CD14-positive monocyte (primary cell): ENCODE measurements around the gene SLK. TPM values are rescaled to one million over a fixed set of nuclear protein-coding genes. Genes with fewer than 3 reads are reported as not detected.

Experiments
- DNase-seq, 3 donors: peaks; one replicate each; pipeline ENCODE4 v3.0.0-alpha.2; 2011 to 2022
- H2AFZ ChIP-seq: 2 replicates; pipeline ENCODE4 v1.6.0; 2012; ENCODE audit warnings: mild to moderate bottlenecking, low read depth, low read length, inconsistent platforms; ENCODE audit not compliant: insufficient read depth, poor library complexity, severe bottlenecking
- H3K27ac ChIP-seq, 2 donors: 1 replicate in 1 of 2; 2 replicates in 1 of 2; pipeline ENCODE4 v1.5.1; 2012 to 2013; ENCODE audit warnings: low read length in 2 of 2, control low read depth in 1 of 2, inconsistent platforms in 1 of 2, low read depth in 1 of 2, mild to moderate bottlenecking in 1 of 2
- H3K27me3 ChIP-seq, 2 donors: one replicate each; pipeline versions ENCODE4 v1.6.0 to v1.6.1; 2011 to 2013; ENCODE audit warnings: low read length in 2 of 2; ENCODE audit not compliant: control insufficient read depth in 2 of 2, insufficient read depth in 2 of 2
- H3K36me3 ChIP-seq, 2 donors: replicated peaks in 1 of 2; 1 replicate in 1 of 2; 2 replicates in 1 of 2; pipeline versions ENCODE4 v1.5.1 to v1.6.1; 2012 to 2013; ENCODE audit warnings: low read length in 2 of 2, control low read depth in 1 of 2, inconsistent platforms in 1 of 2, mild to moderate bottlenecking in 1 of 2; ENCODE audit not compliant: insufficient read depth in 2 of 2, control insufficient read depth in 1 of 2
- H3K4me1 ChIP-seq, 2 donors: 1 replicate in 1 of 2; 2 replicates in 1 of 2; pipeline versions ENCODE4 v1.5.1 to v1.6.1; 2012 to 2013; ENCODE audit warnings: low read length in 2 of 2, control low read depth in 1 of 2, inconsistent platforms in 1 of 2, mild to moderate bottlenecking in 1 of 2, moderate library complexity in 1 of 2; ENCODE audit not compliant: insufficient read depth in 2 of 2, control insufficient read depth in 1 of 2
- H3K4me2 ChIP-seq: replicated peaks from 2 replicates; pipeline ENCODE3; 2012; ENCODE audit warnings: low read length, moderate library complexity, mild to moderate bottlenecking; ENCODE audit not compliant: poor library complexity, severe bottlenecking; ENCODE audit errors: extremely low read depth
- H3K4me3 ChIP-seq, 3 experiments: fragments of 200-600 bp in 1 of 3; sonication (generic) in 1 of 3; replicated peaks in 1 of 3; 1 replicate in 2 of 3; 2 replicates in 1 of 3; pipeline ENCODE4 v1.5.1; 2011 to 2013; ENCODE audit warnings: low read length in 3 of 3, mild to moderate bottlenecking in 3 of 3, control low read depth in 2 of 3, low read depth in 2 of 3, inconsistent platforms in 1 of 3, moderate library complexity in 1 of 3
- H3K79me2 ChIP-seq: 2 replicates; pipeline ENCODE4 v1.6.0; 2012; ENCODE audit warnings: mild to moderate bottlenecking, control low read depth, inconsistent platforms, low read length, moderate library complexity; ENCODE audit not compliant: insufficient read depth
- H3K9ac ChIP-seq: 2 replicates; pipeline ENCODE4 v1.6.0; 2017; ENCODE audit warnings: low read length, mild to moderate bottlenecking; ENCODE audit not compliant: insufficient read depth, poor library complexity, severe bottlenecking
- H3K9me3 ChIP-seq, 2 donors: replicated peaks in 1 of 2; 1 replicate in 1 of 2; 2 replicates in 1 of 2; pipeline versions ENCODE4 v1.5.1 to v1.6.1; 2012 to 2013; ENCODE audit warnings: low read length in 2 of 2, control low read depth in 1 of 2; ENCODE audit not compliant: control insufficient read depth in 1 of 2, insufficient read depth in 1 of 2
- H4K20me1 ChIP-seq: 2 replicates; pipeline ENCODE4 v1.6.0; 2012; ENCODE audit warnings: mild to moderate bottlenecking, low read length, control low read depth, moderate library complexity; ENCODE audit not compliant: insufficient read depth
- H3K27ac Mint-ChIP-seq, 7 donors: one replicate each; pipeline ENCODE4 v1.8.0; 2020; ENCODE audit warnings: mild to moderate bottlenecking in 7 of 7, mixed read lengths in 7 of 7, moderate library complexity in 6 of 7, inconsistent platforms in 2 of 7
- H3K27me3 Mint-ChIP-seq, 3 donors: one replicate each; pipeline ENCODE4 v1.8.0; 2021 to 2022; ENCODE audit warnings: low read depth in 3 of 3, mild to moderate bottlenecking in 3 of 3, mixed read lengths in 3 of 3, moderate library complexity in 3 of 3, inconsistent platforms in 1 of 3
- H3K36me3 Mint-ChIP-seq, 2 donors: one replicate each; pipeline ENCODE4 v1.8.0; 2020; ENCODE audit warnings: mixed read lengths in 2 of 2, inconsistent platforms in 1 of 2, mild to moderate bottlenecking in 1 of 2
- H3K4me1 Mint-ChIP-seq: one replicate; pipeline ENCODE4 v1.8.0; 2020; ENCODE audit warnings: mild to moderate bottlenecking, mixed read lengths
- H3K4me3 Mint-ChIP-seq, 2 donors: one replicate each; pipeline ENCODE4 v1.8.0; 2020; ENCODE audit warnings: mild to moderate bottlenecking in 2 of 2, mixed read lengths in 2 of 2, moderate library complexity in 1 of 2
- H3K9me3 Mint-ChIP-seq, 7 donors: one replicate each; pipeline ENCODE4 v1.8.0; 2020 to 2022; ENCODE audit warnings: mixed read lengths in 7 of 7, mild to moderate bottlenecking in 6 of 7, moderate library complexity in 6 of 7, inconsistent platforms in 2 of 7
- CTCF ChIP-seq: fragments of 200-600 bp; IDR thresholded peaks from one replicate; pipeline ENCODE4 v1.8.0; 2022; ENCODE audit warnings: antibody characterized with exemption, mild to moderate bottlenecking
- WGBS: methylation state at CpG from one replicate; pipeline ENCODE4 v1.1.5; 2013; ENCODE audit warnings: missing lambda C conversion rate; ENCODE audit not compliant: insufficient coverage; 5-methylcytosine and 5-hydroxymethylcytosine counted together
- intact Hi-C, 2 donors: fragments of 100-400 bp; cut with micrococcal nuclease; formaldehyde crosslinking; loops; one replicate each; pipeline versions ENCODE4 v1.15.0 to v1.15.1; 2023
- polyA plus RNA-seq, 3 donors: library from polyadenylated mRNA; depleted of rRNA in 1 of 3; unstranded in 2 of 3; stranded (reverse) in 1 of 3; fragments of 300-500 nt in 2 of 3; fragments of >200 nt in 1 of 3; fragmentation: Illumina TruSeq in 2 of 3; gene quantifications; 1 replicate in 2 of 3; 2 replicates in 1 of 3; pipeline ENCODE4 v1.2.3, GENCODE V29; 2012 to 2021

Gene SLK
- polyA plus RNA-seq, 3 donors = 2.9 to 6.5 (median 4.4) TPM

- no peaks in the 10 kb centered on the region for H4K20me1 ChIP-seq
- 86% methylated on average over 1 of the region's 6 CpGs for WGBS
- DNase-seq = no peak
- no peak overlapping the region for H3K4me3 ChIP-seq
- TF ChIP-seq CTCF = no peak
- H3K9me3 ChIP-seq = no peaks in the 10 kb centered on the region
- H3K4me2 ChIP-seq = no peak overlapping the region
- H3K9me3 Mint-ChIP-seq = peaks cover 0 to 2% (median 0%) of the 10 kb centered on the region in 7 donors
- no peak overlapping the region for H2AFZ ChIP-seq
- intact Hi-C loops = no loop called here
- H3K27ac Mint-ChIP-seq = peak overlapping the region in 2 of 7 donors; percentile 44 to 51
- H3K4me1 Mint-ChIP-seq = no peaks in the 10 kb centered on the region
- H3K27ac ChIP-seq = no peak overlapping the region
- H3K9ac ChIP-seq = no peak overlapping the region
- H3K79me2 ChIP-seq = no peaks in the 10 kb centered on the region
- no peak overlapping the region for H3K4me3 Mint-ChIP-seq
- H3K27me3 Mint-ChIP-seq = peaks cover 0 to 2% (median 1%) of the 10 kb centered on the region in 3 donors
- H3K36me3 Mint-ChIP-seq = no peaks in the 10 kb centered on the region
- no peaks in the 10 kb centered on the region for H3K4me1 ChIP-seq
- H3K36me3 ChIP-seq = no peaks in the 10 kb centered on the region
- no peaks in the 10 kb centered on the region for H3K27me3 ChIP-seq
These were observed 32.6 kb upstream of the SLK start for GRCh38 chr10:103934308-103934707.

- Histone ChIP-seq H3K27ac (no peak overlapping the region), H4K20me1 (no peaks in the 10 kb centered on the region), H3K79me2 (no peaks in the 10 kb centered on the region), H3K36me3 (no peaks in the 10 kb centered on the region), H3K4me2 (no peak overlapping the region), H3K9me3 (no peaks in the 10 kb centered on the region), H3K9ac (no peak overlapping the region), H3K27me3 (no peaks in the 10 kb centered on the region), H3K4me1 (no peaks in the 10 kb centered on the region), H2AFZ (peak overlapping the region; percentile 3), H3K4me3 (no peak overlapping the region)
- Mint-ChIP-seq H3K36me3 (no peaks in the 10 kb centered on the region), H3K27me3 (peaks cover 0 to 2% (median 1%) of the 10 kb centered on the region in 3 donors), H3K4me3 (no peak overlapping the region), H3K9me3 (no peaks in the 10 kb centered on the region), H3K4me1 (no peaks in the 10 kb centered on the region), H3K27ac (no peak overlapping the region)
- no peak for DNase-seq
- intact Hi-C loops = no loop called here
- TF ChIP-seq CTCF = no peak
- WGBS = 99% methylated on average over 5 of the region's 6 CpGs
These were observed 30.9 kb upstream of the SLK start for GRCh38 chr10:103936022-103936421.
